Natural killer cell (primary cell): ENCODE results near the gene NUDT3. TPM values are rescaled to one million over a fixed set of nuclear protein-coding genes. Genes with fewer than 3 reads are reported as not detected.

Experiments
- ATAC-seq, 3 donors: fragments of 150-1000 bp in 2 of 3; fragments of 200-7000 bp in 1 of 3; cut with Tn5 transposase; 1 replicate in 1 of 3; 2 replicates in 2 of 3; pipeline ENCODE4 v1.10.0; 2021; ENCODE audit warnings: mild to moderate bottlenecking in 2 of 3, moderate library complexity in 2 of 3
- DNase-seq, 2 donors: peaks; one replicate each; pipeline versions ENCODE4 v3.0.0 to v3.0.0-alpha.2; 2013 to 2021; ENCODE audit warnings: mixed read lengths in 1 of 2
- H3K27ac ChIP-seq: one replicate; pipeline ENCODE4 v1.5.1; 2013; ENCODE audit warnings: mild to moderate bottlenecking, low read length
- H3K27me3 ChIP-seq: one replicate; pipeline ENCODE4 v1.6.1; 2013; ENCODE audit warnings: low read length; ENCODE audit not compliant: control insufficient read depth, insufficient read depth
- H3K36me3 ChIP-seq: one replicate; pipeline ENCODE4 v1.6.1; 2013; ENCODE audit warnings: low read length; ENCODE audit not compliant: control insufficient read depth, insufficient read depth
- H3K4me1 ChIP-seq: one replicate; pipeline ENCODE4 v1.6.1; 2013; ENCODE audit warnings: low read length; ENCODE audit not compliant: control insufficient read depth, insufficient read depth
- H3K4me3 ChIP-seq: one replicate; pipeline ENCODE4 v1.5.1; 2013; ENCODE audit warnings: low read length
- H3K9me3 ChIP-seq: one replicate; pipeline ENCODE4 v1.6.1; 2013; ENCODE audit warnings: low read length; ENCODE audit not compliant: control insufficient read depth, insufficient read depth
- H3K27ac Mint-ChIP-seq, 2 donors: one replicate each; pipeline ENCODE4 v1.8.0; 2022; ENCODE audit warnings: mild to moderate bottlenecking in 2 of 2, mixed read lengths in 2 of 2, moderate library complexity in 1 of 2
- H3K27me3 Mint-ChIP-seq, 2 donors: one replicate each; pipeline ENCODE4 v1.8.0; 2022; ENCODE audit warnings: low read depth in 2 of 2, mixed read lengths in 2 of 2
- H3K36me3 Mint-ChIP-seq: one replicate; pipeline ENCODE4 v1.8.0; 2022; ENCODE audit warnings: mixed read lengths
- H3K4me1 Mint-ChIP-seq, 2 donors: one replicate each; pipeline ENCODE4 v1.8.0; 2022; ENCODE audit warnings: mixed read lengths in 2 of 2
- H3K4me3 Mint-ChIP-seq: one replicate; pipeline ENCODE4 v1.8.0; 2022; ENCODE audit warnings: mild to moderate bottlenecking, moderate library complexity, mixed read lengths
- H3K9me3 Mint-ChIP-seq, 2 donors: one replicate each; pipeline ENCODE4 v1.8.0; 2022; ENCODE audit warnings: mixed read lengths in 2 of 2
- WGBS: methylation state at CpG from one replicate; pipeline ENCODE4 v1.1.7; 2013; ENCODE audit warnings: missing lambda C conversion rate; ENCODE audit not compliant: insufficient coverage; 5-methylcytosine and 5-hydroxymethylcytosine counted together
- intact Hi-C: fragments of 100-400 bp; cut with micrococcal nuclease; formaldehyde crosslinking; loops from one replicate; pipeline ENCODE4 v1.14.2; 2022
- total RNA-seq, 4 donors: library from RNA; stranded (reverse); fragments of 120-200 nt in 1 of 4; gene quantifications; one replicate each; pipeline versions ENCODE4 v1.2.3 to v1.2.4, GENCODE V29; 2013 to 2022
- TF ChIP-seq, protein P1 (sequence below): fragments of 200-600 bp; IDR thresholded peaks from one replicate; pipeline ENCODE4 v1.8.0; 2022; ENCODE audit warnings: antibody characterized with exemption

The NUDT3 gene
- total RNA-seq, 3 donors from 2014 or later (not counting 1 experiment from before 2014, with no cell fraction given) = 22.0 to 26.3 (median 26.1) TPM

DNA sequence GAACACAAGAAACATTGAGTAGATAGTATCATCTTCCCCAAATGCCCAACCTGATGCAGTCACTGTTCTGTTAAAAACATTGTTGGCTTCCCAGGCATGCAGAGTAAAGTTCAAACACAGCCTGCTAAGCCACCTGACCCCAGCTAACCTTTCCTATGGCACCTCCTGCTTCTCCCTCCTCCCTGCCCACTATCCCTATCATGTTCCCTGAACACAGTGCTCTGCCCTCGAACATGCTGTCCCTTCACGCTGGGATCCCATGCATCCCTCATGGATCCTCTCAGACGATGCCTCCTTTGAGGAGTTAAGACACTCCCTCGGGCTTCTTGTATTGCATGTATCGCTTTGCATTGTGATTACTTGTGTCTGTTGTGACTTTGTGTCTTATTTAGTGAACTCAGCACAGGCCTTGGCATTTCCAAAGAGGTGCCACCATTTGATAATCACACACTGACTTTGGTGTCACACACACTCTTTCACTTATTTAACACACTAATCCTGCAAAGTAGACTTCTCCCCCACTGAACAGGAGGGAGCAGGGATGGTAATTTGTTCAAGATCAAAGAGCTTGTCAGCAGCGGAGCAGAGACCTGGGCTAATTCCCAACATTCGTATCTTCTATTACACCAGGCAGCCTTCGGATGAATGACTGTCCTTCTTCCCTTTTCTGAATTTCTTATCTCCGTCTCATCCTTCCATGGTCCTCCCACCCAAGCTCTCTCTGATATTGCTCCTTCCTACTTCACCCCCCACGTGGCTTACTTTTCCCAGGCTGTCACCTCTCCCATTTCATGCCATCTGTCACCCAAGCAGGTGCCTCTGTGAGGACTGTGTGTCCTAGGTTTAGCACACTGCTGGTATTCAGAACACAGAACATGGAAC is 115.3 kb downstream of the NUDT3 start:
- Mint-ChIP-seq H3K36me3 (no peaks in the 10 kb centered on the region), H3K4me3 (no peak overlapping the region), H3K9me3 (no peaks in the 10 kb centered on the region), H3K27me3 (no peaks in the 10 kb centered on the region), H3K27ac (no peak overlapping the region), H3K4me1 (peaks cover 0 to 15% of the 10 kb centered on the region in 2 donors)
- H3K27me3 ChIP-seq = no peaks in the 10 kb centered on the region
- H3K36me3 ChIP-seq = no peaks in the 10 kb centered on the region
- no peaks in the 10 kb centered on the region for H3K9me3 ChIP-seq
- TF ChIP-seq, protein P1, sequence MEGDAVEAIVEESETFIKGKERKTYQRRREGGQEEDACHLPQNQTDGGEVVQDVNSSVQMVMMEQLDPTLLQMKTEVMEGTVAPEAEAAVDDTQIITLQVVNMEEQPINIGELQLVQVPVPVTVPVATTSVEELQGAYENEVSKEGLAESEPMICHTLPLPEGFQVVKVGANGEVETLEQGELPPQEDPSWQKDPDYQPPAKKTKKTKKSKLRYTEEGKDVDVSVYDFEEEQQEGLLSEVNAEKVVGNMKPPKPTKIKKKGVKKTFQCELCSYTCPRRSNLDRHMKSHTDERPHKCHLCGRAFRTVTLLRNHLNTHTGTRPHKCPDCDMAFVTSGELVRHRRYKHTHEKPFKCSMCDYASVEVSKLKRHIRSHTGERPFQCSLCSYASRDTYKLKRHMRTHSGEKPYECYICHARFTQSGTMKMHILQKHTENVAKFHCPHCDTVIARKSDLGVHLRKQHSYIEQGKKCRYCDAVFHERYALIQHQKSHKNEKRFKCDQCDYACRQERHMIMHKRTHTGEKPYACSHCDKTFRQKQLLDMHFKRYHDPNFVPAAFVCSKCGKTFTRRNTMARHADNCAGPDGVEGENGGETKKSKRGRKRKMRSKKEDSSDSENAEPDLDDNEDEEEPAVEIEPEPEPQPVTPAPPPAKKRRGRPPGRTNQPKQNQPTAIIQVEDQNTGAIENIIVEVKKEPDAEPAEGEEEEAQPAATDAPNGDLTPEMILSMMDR = no peak
- WGBS = 97% methylated on average over 10 of the region's 10 CpGs
- DNase-seq (no peak), ATAC-seq (no peak)
- no peak overlapping the region for H3K27ac ChIP-seq
- H3K4me1 ChIP-seq = peaks cover 11% of the 10 kb centered on the region
- intact Hi-C loops = no loop called here
- H3K4me3 ChIP-seq = no peak overlapping the region

DNA sequence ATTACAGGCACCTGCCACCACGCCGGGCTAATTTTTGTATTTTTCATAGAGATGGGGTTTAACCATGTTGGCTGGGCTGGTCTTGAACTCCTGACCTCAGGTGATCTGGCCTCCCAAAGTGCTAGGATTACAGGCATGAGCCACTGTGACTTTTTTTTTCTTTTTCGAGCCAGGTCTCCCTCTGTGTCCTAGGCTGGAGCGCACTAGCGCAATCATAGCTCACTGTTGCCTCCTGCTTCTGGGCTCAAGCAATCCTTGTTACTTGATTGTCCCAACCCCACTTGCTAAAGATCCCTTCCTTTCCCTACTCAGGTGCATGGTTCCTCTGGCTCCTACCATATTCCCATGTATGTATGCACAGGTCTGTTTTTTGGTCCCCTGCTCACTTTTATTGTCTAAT is 116.3 kb downstream of the NUDT3 start:
- ATAC-seq (no peak), DNase-seq (no peak)
- H3K4me1 ChIP-seq = peaks cover 11% of the 10 kb centered on the region
- H3K36me3 Mint-ChIP-seq = no peaks in the 10 kb centered on the region
- no peak overlapping the region for H3K4me3 ChIP-seq
- no peaks in the 10 kb centered on the region for H3K27me3 ChIP-seq
- H3K27ac Mint-ChIP-seq = no peak overlapping the region
- no peaks in the 10 kb centered on the region for H3K9me3 ChIP-seq
- 100% methylated on average over 5 of the region's 5 CpGs for WGBS
- intact Hi-C loops = no loop called here
- H3K9me3 Mint-ChIP-seq = no peaks in the 10 kb centered on the region
- TF ChIP-seq, protein P1 = no peak
- H3K27me3 Mint-ChIP-seq = no peaks in the 10 kb centered on the region
- H3K27ac ChIP-seq = no peak overlapping the region
- no peaks in the 10 kb centered on the region for H3K36me3 ChIP-seq
- no peak overlapping the region for H3K4me3 Mint-ChIP-seq
- H3K4me1 Mint-ChIP-seq = peaks cover 0 to 11% of the 10 kb centered on the region in 2 donors

DNA sequence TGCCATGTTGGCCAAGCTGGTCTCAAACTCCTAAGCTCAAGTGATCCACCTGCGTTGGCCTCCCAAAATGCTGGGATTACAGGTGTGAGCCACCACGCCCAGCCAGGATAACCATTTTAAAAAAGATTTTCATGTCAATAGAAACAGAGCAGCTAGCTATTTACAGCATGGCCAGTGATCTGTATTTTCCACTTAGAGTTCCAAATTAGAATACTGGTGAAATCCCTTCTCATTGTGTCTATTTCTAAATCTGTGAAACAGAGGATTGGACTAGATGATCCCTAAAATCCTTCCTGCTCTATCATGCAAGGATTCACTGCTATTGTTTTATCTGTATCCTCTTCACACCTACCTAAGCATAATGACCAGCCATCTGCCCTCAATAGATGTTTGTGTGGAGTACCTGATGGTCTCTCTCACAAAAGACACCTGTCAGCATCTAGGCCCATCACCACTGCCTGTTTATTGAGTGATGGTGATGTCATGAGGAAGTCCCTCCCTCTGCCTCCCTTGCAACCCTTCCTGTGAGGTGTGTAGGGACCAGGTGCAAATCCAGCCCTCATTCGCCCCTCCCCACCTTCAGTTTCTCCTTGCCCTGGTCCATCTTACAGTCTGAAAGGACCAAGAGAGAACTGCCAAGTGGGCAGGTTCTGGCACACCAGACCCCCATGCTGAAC is 117.2 kb downstream of the NUDT3 start:
- Mint-ChIP-seq H3K27ac (no peak overlapping the region), H3K36me3 (no peaks in the 10 kb centered on the region), H3K27me3 (no peaks in the 10 kb centered on the region), H3K9me3 (no peaks in the 10 kb centered on the region), H3K4me3 (no peak overlapping the region), H3K4me1 (peaks cover 0 to 11% of the 10 kb centered on the region in 2 donors)
- intact Hi-C loops = no loop called here
- ATAC-seq (no peak), DNase-seq (peak in 1 of 2 donors; percentile 9)
- no peak overlapping the region for H3K27ac ChIP-seq
- TF ChIP-seq, protein P1 = no peak
- peaks cover 11% of the 10 kb centered on the region for H3K4me1 ChIP-seq
- WGBS = 87% methylated on average over 3 of the region's 3 CpGs
- no peaks in the 10 kb centered on the region for H3K27me3 ChIP-seq
- no peaks in the 10 kb centered on the region for H3K9me3 ChIP-seq
- H3K36me3 ChIP-seq = no peaks in the 10 kb centered on the region
- no peak overlapping the region for H3K4me3 ChIP-seq
